Keratinocyte (primary cell): ENCODE results near the gene FGB. TPM values are rescaled to one million over a fixed set of nuclear protein-coding genes. Genes with fewer than 3 reads are reported as not detected.

Experiments used
- DNase-seq: peaks from one replicate; pipeline ENCODE4 v3.0.0-alpha.2; 2011; ENCODE audit warnings: low read depth, missing footprints, low spot score
- FAIRE-seq: peaks from 2 replicates; lab custom pipeline; 2011; peaks lifted over from hg19 to GRCh38; lab: Jason Lieb, UNC
- H2AFZ ChIP-seq: 2 replicates; pipeline ENCODE4 v1.6.0; 2012; ENCODE audit warnings: low read length, control low read depth, inconsistent platforms; ENCODE audit not compliant: control insufficient read depth
- H3K27ac ChIP-seq: 2 replicates; pipeline ENCODE4 v1.5.1; 2011; ENCODE audit warnings: low read length; ENCODE audit not compliant: control insufficient read depth, insufficient read depth
- H3K27me3 ChIP-seq: 3 replicates; pipeline ENCODE4 v1.6.0; 2011; ENCODE audit warnings: low read length; ENCODE audit not compliant: control insufficient read depth, insufficient read depth; ENCODE audit errors: extremely low read depth
- H3K36me3 ChIP-seq, 2 experiments: 2 replicates in 1 of 2; 3 replicates in 1 of 2; pipeline ENCODE4 v1.5.1; 2011; ENCODE audit warnings: low read length in 2 of 2, mild to moderate bottlenecking in 1 of 2; ENCODE audit not compliant: control insufficient read depth in 2 of 2, insufficient read depth in 2 of 2; ENCODE audit errors: extremely low read depth in 1 of 2
- H3K4me1 ChIP-seq: 3 replicates; pipeline ENCODE4 v1.5.1; 2011; ENCODE audit warnings: low read length; ENCODE audit not compliant: control insufficient read depth, insufficient read depth; ENCODE audit errors: extremely low read depth
- H3K4me2 ChIP-seq: 3 replicates; pipeline ENCODE4 v1.6.0; 2011; ENCODE audit warnings: low read depth, low read length; ENCODE audit not compliant: control insufficient read depth, insufficient read depth; ENCODE audit errors: extremely low read depth
- H3K4me3 ChIP-seq, 3 experiments: fragments of 200-600 bp in 1 of 3; sonication (generic) in 1 of 3; 2 replicates in 2 of 3; 3 replicates in 1 of 3; pipeline ENCODE4 v1.5.1; 2011 to 2016; ENCODE audit warnings: low read length in 3 of 3, mild to moderate bottlenecking in 3 of 3, control low read depth in 2 of 3, inconsistent platforms in 1 of 3, low read depth in 1 of 3, mixed read lengths in 1 of 3, mixed run types in 1 of 3, moderate library complexity in 1 of 3; ENCODE audit not compliant: control insufficient read depth in 2 of 3, insufficient read depth in 2 of 3; ENCODE audit errors: extremely low read depth in 1 of 3
- H3K79me2 ChIP-seq: 2 replicates; pipeline ENCODE4 v1.6.0; 2012; ENCODE audit warnings: low read length; ENCODE audit not compliant: control insufficient read depth, insufficient read depth
- H3K9ac ChIP-seq: 3 replicates; pipeline ENCODE4 v1.6.0; 2011; ENCODE audit warnings: low read length; ENCODE audit not compliant: control insufficient read depth, insufficient read depth; ENCODE audit errors: extremely low read depth
- H3K9me1 ChIP-seq: 3 replicates; pipeline ENCODE4 v1.6.0; 2011; ENCODE audit warnings: low read length; ENCODE audit not compliant: control insufficient read depth, insufficient read depth; ENCODE audit errors: extremely low read depth
- H3K9me3 ChIP-seq: 2 replicates; pipeline ENCODE4 v1.5.1; 2012; ENCODE audit warnings: low read depth, low read length; ENCODE audit not compliant: control insufficient read depth
- H4K20me1 ChIP-seq: 3 replicates; pipeline ENCODE4 v1.6.0; 2011; ENCODE audit warnings: low read length; ENCODE audit not compliant: control insufficient read depth, insufficient read depth; ENCODE audit errors: extremely low read depth
- CTCF ChIP-seq, 3 experiments: IDR thresholded peaks in 1 of 3; conservative IDR thresholded peaks in 1 of 3; optimal IDR thresholded peaks in 1 of 3; 2 replicates in 2 of 3; 3 replicates in 1 of 3; pipeline versions ENCODE3 to v1.5.1; 2011; ENCODE audit warnings: low read length in 3 of 3, mild to moderate bottlenecking in 3 of 3, moderate library complexity in 2 of 3, control low read depth in 1 of 3, inconsistent platforms in 1 of 3; ENCODE audit not compliant: insufficient read depth in 2 of 3; ENCODE audit errors: extremely low read depth in 1 of 3
- EZH2 ChIP-seq: IDR thresholded peaks from one replicate; pipeline ENCODE4 v1.6.1; 2012; ENCODE audit warnings: inconsistent platforms, mild to moderate bottlenecking, low read length, moderate library complexity
- dilution Hi-C: fragments of 300-500 bp; cut with MboI; formaldehyde crosslinking; loops from one replicate; pipeline ENCODE4 v1.7.0; 2020; ENCODE audit warnings: low sequenced_read_pairs; ENCODE audit not compliant: extremely low pct_ligation_motif_present
- polyA plus RNA-seq, 5 experiments: library from polyadenylated mRNA; depleted of rRNA in 3 of 5; stranded (reverse) in 3 of 5; stranded (forward) in 1 of 5; unstranded in 1 of 5; fragments of >200 nt; gene quantifications; 1 replicate in 1 of 5; 2 replicates in 3 of 5; 3 replicates in 1 of 5; pipeline versions ENCODE4 v1.2.1 to v1.2.3, GENCODE V29; 2011 to 2012; ENCODE audit warnings: missing spikeins in 2 of 5, low read depth in 1 of 5, low replicate concordance in 1 of 5

The FGB gene
- polyA plus RNA-seq, 1 donor (not counting 4 experiments of a cell fraction or from before 2014, with no cell fraction given) = not detected

- FAIRE-seq = no peak
- Histone ChIP-seq H3K27me3 (peaks cover 3% of the 10 kb centered on the region), H3K27ac (no peak overlapping the region), H2AFZ (no peak overlapping the region), H3K9me3 (no peaks in the 10 kb centered on the region), H3K9me1 (no peaks in the 10 kb centered on the region), H4K20me1 (no peaks in the 10 kb centered on the region), H3K4me1 (no peaks in the 10 kb centered on the region), H3K9ac (no peak overlapping the region), H3K4me2 (no peak overlapping the region), H3K36me3 (no peaks in the 10 kb centered on the region), H3K79me2 (no peaks in the 10 kb centered on the region), H3K4me3 (no peak overlapping the region)
- no peak for TF ChIP-seq CTCF (optimal IDR thresholded peaks at IDR 0.05 in 1 of 3, IDR thresholded peaks at IDR 0.05 in 1 of 3, conservative IDR thresholded peaks at IDR 0.05 in 1 of 3; ENCODE audit: extremely low read depth in 1 of 3, insufficient read depth in 2 of 3, low read length in 3 of 3)
- TF ChIP-seq EZH2 = no peak
- dilution Hi-C loops = no loop called here
- DNase-seq = no peak
Measured at GRCh38 chr4:154585369-154586018, 22.7 kb downstream of the FGB start.

GRCh38 chr4:154586296-154587033, 23.7 kb downstream of the FGB start:
- no peak for DNase-seq
- no peaks in the 10 kb centered on the region for H3K36me3 ChIP-seq

More at GRCh38 chr4:154586296-154587033, 23.7 kb downstream of the FGB start:
- FAIRE-seq = no peak
- no peak for TF ChIP-seq EZH2
- no peak for TF ChIP-seq CTCF (optimal IDR thresholded peaks at IDR 0.05 in 1 of 3, IDR thresholded peaks at IDR 0.05 in 1 of 3, conservative IDR thresholded peaks at IDR 0.05 in 1 of 3; ENCODE audit: extremely low read depth in 1 of 3, insufficient read depth in 2 of 3, low read length in 3 of 3)
- H3K9ac ChIP-seq = no peak overlapping the region
- H3K4me1 ChIP-seq = no peaks in the 10 kb centered on the region
- no peaks in the 10 kb centered on the region for H3K79me2 ChIP-seq
- H3K9me1 ChIP-seq = no peaks in the 10 kb centered on the region
- no peak overlapping the region for H3K4me2 ChIP-seq
- H3K9me3 ChIP-seq = no peaks in the 10 kb centered on the region
- no peaks in the 10 kb centered on the region for H4K20me1 ChIP-seq
- H3K27me3 ChIP-seq = peaks cover 3% of the 10 kb centered on the region
- no peak overlapping the region for H2AFZ ChIP-seq
- no peak overlapping the region for H3K4me3 ChIP-seq
- dilution Hi-C loops = no loop called here
- no peak overlapping the region for H3K27ac ChIP-seq
